HG03558 (cell line): Measurements from ENCODE around the gene CHRNA3.
"Not testable (repeated sequence)": the region's sequence is repeated elsewhere in the genome, so short reads cannot be mapped to it uniquely, and the experiment has no call there.

Experiments used
- ATAC-seq: cut with Tn5 transposase; IDR thresholded peaks from one replicate; pipeline ENCODE4 v1.9.1; 2021; ENCODE audit warnings: moderate number of reproducible peaks; ENCODE audit not compliant: unreplicated experiment; ENCODE audit errors: extremely low read depth

CHRNA3 gene

DNA sequence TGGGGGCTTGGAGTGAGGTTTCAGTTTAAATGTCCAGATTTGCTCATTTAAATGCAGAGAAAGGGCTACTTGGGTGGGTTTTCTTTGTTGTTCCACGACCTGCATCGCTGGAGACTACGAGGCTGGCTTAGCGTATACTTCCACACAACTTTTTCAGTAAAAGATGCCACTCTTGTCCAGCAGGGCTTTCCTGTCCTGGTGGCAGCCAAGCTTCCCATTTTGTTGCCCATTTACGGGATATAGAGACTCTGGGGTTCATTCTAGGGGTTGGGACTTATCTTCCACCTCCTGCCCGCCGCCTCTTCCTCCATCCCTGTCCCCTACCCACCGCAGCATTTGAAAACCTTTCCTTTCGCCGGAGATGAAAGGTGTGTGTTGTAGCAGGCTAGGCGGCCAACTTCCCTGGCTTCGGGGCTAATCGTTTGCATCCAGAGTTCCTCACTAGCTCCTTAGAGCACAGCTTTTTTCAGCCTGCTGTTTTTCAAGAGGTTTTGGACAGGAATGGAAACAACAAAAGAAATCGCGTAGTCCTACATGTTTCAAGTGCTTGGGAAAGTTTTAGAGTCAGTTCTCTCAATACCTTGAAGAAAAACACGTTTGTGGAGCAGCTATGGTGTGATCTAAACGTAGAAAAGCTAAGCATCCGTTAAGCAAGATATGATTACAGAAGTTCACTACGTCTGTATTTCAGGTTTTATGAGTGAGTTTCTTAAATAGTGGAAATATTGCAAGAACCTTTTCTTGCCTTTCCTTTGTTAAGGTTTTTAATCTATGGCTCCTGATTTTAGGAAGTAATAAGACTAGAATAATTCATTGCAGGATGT, 54.6 kb downstream of the CHRNA3 start:
- ATAC-seq: no peak

GRCh38 chr15:78565097-78565950, 55.5 kb downstream of the CHRNA3 start, which contains the start of gene CHRNA5:
CHRNA5 (plus strand) TSS chr15:78565520; CDS start chr15:78565720, 200 bp downstream.
- no peak for ATAC-seq

GRCh38 chr15:78564743-78565096, 56.1 kb downstream of the CHRNA3 start:
- ATAC-seq: no peak

DNA sequence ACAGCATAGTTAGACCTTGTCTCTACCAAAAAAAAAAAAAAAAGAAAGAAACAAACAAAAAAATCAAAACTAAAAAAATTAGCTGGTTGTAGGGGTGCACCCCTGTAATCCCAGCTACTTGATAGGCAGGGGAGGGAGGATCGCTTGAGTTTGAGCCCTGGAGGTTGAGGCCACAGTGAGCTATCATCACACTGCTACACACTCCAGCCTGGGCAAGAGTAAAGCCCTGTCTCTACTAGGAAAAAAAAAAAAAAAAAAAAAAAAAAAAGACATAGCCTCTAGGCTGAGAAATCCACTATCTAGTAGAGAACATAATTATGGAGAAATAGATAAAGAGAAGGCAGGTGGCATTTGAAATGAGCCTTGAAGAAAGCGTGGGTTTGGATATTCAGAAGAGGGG, 57.7 kb downstream of the CHRNA3 start:
- ATAC-seq: no peak

DNA sequence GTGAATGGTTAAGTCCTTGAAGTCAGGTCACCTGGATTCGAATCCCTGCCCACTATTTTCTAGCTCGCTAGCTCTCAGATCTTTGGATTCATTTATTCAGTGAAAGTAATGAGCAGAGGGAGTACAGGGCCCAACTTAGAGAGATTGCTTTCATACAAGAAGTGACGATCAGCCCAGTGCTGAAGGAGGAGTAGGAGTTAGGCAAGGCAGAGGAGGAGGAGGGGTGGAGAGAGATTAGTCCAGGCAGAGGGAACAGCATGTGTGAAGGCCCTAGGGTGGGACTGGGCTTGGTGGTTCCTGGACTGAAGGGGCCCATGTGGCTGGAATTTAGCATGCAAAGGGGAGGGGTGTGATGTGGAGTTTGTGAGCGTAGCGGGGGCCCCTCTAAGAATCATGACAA, 59.3 kb downstream of the CHRNA3 start:
- ATAC-seq: no peak

GRCh38 chr15:78560201-78560600, 60.6 kb downstream of the CHRNA3 start:
- not testable (repeated sequence) for ATAC-seq

DNA sequence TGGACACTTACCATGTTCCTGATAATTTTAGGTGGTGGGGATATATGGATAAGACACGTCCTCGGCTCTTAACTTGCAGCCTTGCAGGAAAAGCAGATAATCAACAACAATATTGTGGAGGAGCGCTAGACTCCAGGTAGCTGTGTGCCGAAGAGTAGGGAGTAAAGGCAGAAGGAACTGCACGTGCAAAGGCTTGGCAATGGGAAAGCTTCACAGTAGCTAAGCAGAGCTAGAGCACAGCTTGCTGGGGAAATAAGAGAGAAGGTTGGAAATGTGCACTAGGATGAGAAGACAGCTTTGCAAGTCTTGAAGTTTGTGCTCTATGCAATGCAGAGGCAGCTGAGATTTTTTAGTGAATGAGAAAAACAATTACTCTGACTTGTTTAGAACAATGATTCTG, 68.2 kb downstream of the CHRNA3 start:
- no peak for ATAC-seq

- ATAC-seq: no peak
Observed at GRCh38 chr15:78551902-78552301, 68.9 kb downstream of the CHRNA3 start.

DNA sequence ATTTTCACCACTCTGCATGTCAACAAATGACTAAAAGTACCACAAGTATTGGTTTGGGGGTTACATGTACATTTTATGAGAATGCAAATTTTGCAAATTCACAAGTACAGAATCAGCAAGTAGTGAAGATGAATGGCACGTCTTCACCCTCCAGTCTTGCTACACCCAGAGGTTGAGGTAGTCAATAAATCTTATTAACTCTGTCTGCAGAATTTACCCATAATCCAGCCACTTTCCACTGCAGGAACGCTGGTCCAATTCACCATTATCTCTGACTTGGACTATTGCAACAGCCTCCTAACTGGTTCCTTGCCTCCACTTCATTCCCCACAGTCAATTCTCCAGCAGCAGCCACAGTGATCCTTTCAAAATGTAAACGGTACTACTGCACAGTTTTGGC, 70.0 kb downstream of the CHRNA3 start:
- no peak for ATAC-seq

- no peak for ATAC-seq
Observed at GRCh38 chr15:78550194-78550593, 70.6 kb downstream of the CHRNA3 start.
